Smooth muscle cell (in vitro differentiated cells): ENCODE measurements around the gene FNIP2. TPM values are rescaled to one million over a fixed set of nuclear protein-coding genes. Genes with fewer than 3 reads are reported as not detected.

Source experiments
- DNase-seq: peaks from one replicate; lab custom pipeline; 2025; ENCODE audit not compliant: unreplicated experiment; lab: John Stamatoyannopoulos, UW
- H2AFZ ChIP-seq: fragments of 200-600 bp; sonication (generic); 2 replicates; pipeline ENCODE4 v1.6.0; 2016; ENCODE audit warnings: antibody characterized with exemption, low read depth, mild to moderate bottlenecking
- H3F3A ChIP-seq: fragments of 200-600 bp; sonication (generic); 2 replicates; pipeline ENCODE4 v1.6.0; 2017; ENCODE audit warnings: antibody characterized with exemption, low read depth
- H3K27ac ChIP-seq: fragments of 200-600 bp; sonication (generic); 2 replicates; pipeline ENCODE4 v1.5.1; 2016; ENCODE audit warnings: low read depth, mild to moderate bottlenecking
- H3K27me3 ChIP-seq: fragments of 200-600 bp; sonication (generic); 2 replicates; pipeline ENCODE4 v1.6.1; 2016; ENCODE audit warnings: low read depth, mild to moderate bottlenecking
- H3K36me3 ChIP-seq: fragments of 200-600 bp; sonication (generic); 2 replicates; pipeline ENCODE4 v1.5.1; 2016; ENCODE audit warnings: low read depth
- H3K4me1 ChIP-seq: fragments of 200-600 bp; sonication (generic); 2 replicates; pipeline ENCODE4 v1.5.1; 2016; ENCODE audit warnings: low read depth
- H3K4me2 ChIP-seq: fragments of 200-600 bp; sonication (generic); 2 replicates; pipeline ENCODE4 v1.6.0; 2016; ENCODE audit warnings: mild to moderate bottlenecking
- H3K4me3 ChIP-seq: fragments of 200-600 bp; sonication (generic); 2 replicates; pipeline ENCODE4 v1.5.1; 2016; ENCODE audit warnings: mild to moderate bottlenecking
- H3K79me2 ChIP-seq: fragments of 200-600 bp; sonication (generic); 2 replicates; pipeline ENCODE4 v1.6.0; 2016; ENCODE audit warnings: low read depth, mild to moderate bottlenecking
- H3K9ac ChIP-seq: fragments of 200-600 bp; sonication (generic); 2 replicates; pipeline ENCODE4 v1.6.0; 2016; ENCODE audit warnings: low read depth
- H3K9me3 ChIP-seq: fragments of 200-600 bp; sonication (generic); replicated peaks from 2 replicates; pipeline ENCODE4 v1.5.1; 2016; ENCODE audit warnings: low read depth
- H4K20me1 ChIP-seq: fragments of 200-600 bp; sonication (generic); 2 replicates; pipeline ENCODE4 v1.6.0; 2016; ENCODE audit warnings: low read depth
- CTCF ChIP-seq: fragments of 200-600 bp; sonication (generic); IDR thresholded peaks from 2 replicates; pipeline ENCODE4 v1.5.1; 2017; ENCODE audit warnings: borderline replicate concordance, mild to moderate bottlenecking, antibody characterized with exemption; ENCODE audit not compliant: insufficient read depth, poor library complexity, severe bottlenecking
- WGBS: methylation state at CpG from one replicate; pipeline ENCODE4 v1.1.7; 2016; ENCODE audit warnings: low lambda C conversion rate; 5-methylcytosine and 5-hydroxymethylcytosine counted together
- polyA plus RNA-seq: library from polyadenylated mRNA; unstranded; fragments of >200 nt; fragmentation: Nextera tagmentation; extraction: Ambion mirVana; gene quantifications from 2 replicates; pipeline ENCODE4 v1.2.1, GENCODE V29; 2016
- total RNA-seq: library from RNA; depleted of rRNA; stranded (reverse); fragments of >200 nt; gene quantifications from 2 replicates; pipeline ENCODE4 v1.2.3, GENCODE V29; 2014

FNIP2 gene
- total and polyA plus RNA-seq, 2 experiments from 2014 or later = 10.4 to 36.3 TPM

GRCh38 chr4:158811704-158812103, 42.9 kb downstream of the FNIP2 start:
- no peak for TF ChIP-seq CTCF
- Histone ChIP-seq H3F3A (peaks cover 4% of the 10 kb centered on the region), H3K4me3 (no peak overlapping the region), H3K4me2 (no peak overlapping the region), H3K79me2 (peaks cover 5% of the 10 kb centered on the region), H2AFZ (no peak overlapping the region), H3K9ac (no peak overlapping the region), H3K27ac (peak overlapping the region; percentile 96), H4K20me1 (no peaks in the 10 kb centered on the region), H3K27me3 (no peaks in the 10 kb centered on the region), H3K4me1 (peaks cover 4% of the 10 kb centered on the region), H3K36me3 (no peaks in the 10 kb centered on the region), H3K9me3 (no peaks in the 10 kb centered on the region)
- DNase-seq = no peak
- 58% methylated on average over 6 of the region's 6 CpGs for WGBS

GRCh38 chr4:158812133-158812532, 43.3 kb downstream of the FNIP2 start:
- no peak for TF ChIP-seq CTCF
- H3K27ac ChIP-seq = peak overlapping the region; percentile 96
- no peaks in the 10 kb centered on the region for H4K20me1 ChIP-seq
- H3K9me3 ChIP-seq = no peaks in the 10 kb centered on the region
- no peak overlapping the region for H2AFZ ChIP-seq
- no peak overlapping the region for H3K4me2 ChIP-seq
- H3F3A ChIP-seq = peaks cover 4% of the 10 kb centered on the region
- no peak overlapping the region for H3K9ac ChIP-seq
- H3K79me2 ChIP-seq = peaks cover 1% of the 10 kb centered on the region
- 75% methylated on average over 2 of the region's 2 CpGs for WGBS
- H3K36me3 ChIP-seq = no peaks in the 10 kb centered on the region
- H3K4me3 ChIP-seq = no peak overlapping the region
- H3K4me1 ChIP-seq = peaks cover 4% of the 10 kb centered on the region
- DNase-seq = no peak
- H3K27me3 ChIP-seq = no peaks in the 10 kb centered on the region

- H3K9ac ChIP-seq = no peak overlapping the region
Observed at GRCh38 chr4:158812543-158812942, 43.7 kb downstream of the FNIP2 start.

More at GRCh38 chr4:158812543-158812942, 43.7 kb downstream of the FNIP2 start:
- H3K9me3 ChIP-seq = no peaks in the 10 kb centered on the region
- no peak overlapping the region for H3K27ac ChIP-seq
- DNase-seq = no peak
- peaks cover 4% of the 10 kb centered on the region for H3F3A ChIP-seq
- H2AFZ ChIP-seq = no peak overlapping the region
- H3K79me2 ChIP-seq = peaks cover 3% of the 10 kb centered on the region
- H3K4me3 ChIP-seq = no peak overlapping the region
- H3K36me3 ChIP-seq = no peaks in the 10 kb centered on the region
- H4K20me1 ChIP-seq = no peaks in the 10 kb centered on the region
- TF ChIP-seq CTCF = no peak
- no peak overlapping the region for H3K4me2 ChIP-seq
- H3K4me1 ChIP-seq = peaks cover 4% of the 10 kb centered on the region
- H3K27me3 ChIP-seq = no peaks in the 10 kb centered on the region
